Activated T-helper 1 cell treated with Interleukin-2 at 50 U/mL for 16 hours (primary cell): ENCODE results near the gene WHRN.

Experiments
- DNase-seq: peaks from one replicate; pipeline ENCODE4 v3.0.0-alpha.2; 2020; ENCODE audit warnings: low read depth

WHRN gene

DNA sequence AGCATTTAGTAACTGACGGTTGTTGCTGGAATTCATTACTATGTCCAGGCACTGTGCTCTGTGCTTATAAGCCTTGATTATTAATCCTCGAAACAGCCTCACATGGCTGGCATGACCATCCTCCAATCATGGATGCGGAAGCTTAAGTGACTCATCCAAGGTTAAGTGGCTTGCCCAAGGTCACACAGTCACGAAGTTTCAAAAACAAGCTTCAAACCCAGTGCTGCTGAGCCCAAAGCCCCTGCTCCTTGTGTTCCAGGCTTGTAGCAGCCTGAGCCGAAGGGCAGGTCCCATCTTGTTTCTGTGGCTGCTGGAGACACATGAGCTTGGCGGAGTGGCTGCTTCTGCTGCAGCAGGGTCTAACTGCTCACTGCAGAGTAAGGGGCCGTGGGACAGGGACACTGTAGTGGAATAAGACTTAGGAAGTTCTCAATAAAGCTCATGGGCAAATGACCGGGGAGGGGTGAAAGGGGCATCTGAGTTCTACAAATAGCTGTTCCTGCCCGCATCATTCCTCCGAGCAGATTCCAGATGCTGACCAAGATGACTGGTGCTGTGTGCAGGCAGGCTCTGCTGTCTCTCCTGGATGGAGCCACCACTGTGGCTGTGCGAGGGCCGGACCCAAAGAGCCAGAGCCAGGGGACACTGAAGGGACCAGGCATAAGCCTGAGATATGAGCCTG, 32.4 kb downstream of the WHRN start:
- no peak for DNase-seq

DNA sequence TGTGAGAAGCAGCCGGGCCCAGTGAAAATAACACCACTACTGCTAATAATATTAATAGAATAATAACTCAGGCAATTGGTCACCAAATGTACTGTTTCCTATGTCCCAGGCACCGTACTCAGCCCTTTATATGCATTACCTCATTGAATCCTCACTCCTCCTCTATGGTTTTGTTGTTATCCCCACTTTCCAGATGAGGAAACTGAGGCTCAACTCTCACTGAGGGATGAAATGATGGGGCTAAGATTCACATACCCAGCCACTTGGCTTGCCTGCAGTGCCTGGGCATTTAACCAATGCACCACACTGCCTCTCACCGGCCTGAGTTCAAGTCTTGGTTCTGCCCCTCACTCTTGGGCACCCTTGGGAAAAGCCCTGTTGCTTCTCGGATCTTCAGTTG, 34.1 kb downstream of the WHRN start:
- DNase-seq: no peak

GRCh38 chr9:114470581-114470980, 34.7 kb downstream of the WHRN start:
- DNase-seq: no peak

- DNase-seq: no peak
Observed at GRCh38 chr9:114470121-114470520, 35.2 kb downstream of the WHRN start.

DNA sequence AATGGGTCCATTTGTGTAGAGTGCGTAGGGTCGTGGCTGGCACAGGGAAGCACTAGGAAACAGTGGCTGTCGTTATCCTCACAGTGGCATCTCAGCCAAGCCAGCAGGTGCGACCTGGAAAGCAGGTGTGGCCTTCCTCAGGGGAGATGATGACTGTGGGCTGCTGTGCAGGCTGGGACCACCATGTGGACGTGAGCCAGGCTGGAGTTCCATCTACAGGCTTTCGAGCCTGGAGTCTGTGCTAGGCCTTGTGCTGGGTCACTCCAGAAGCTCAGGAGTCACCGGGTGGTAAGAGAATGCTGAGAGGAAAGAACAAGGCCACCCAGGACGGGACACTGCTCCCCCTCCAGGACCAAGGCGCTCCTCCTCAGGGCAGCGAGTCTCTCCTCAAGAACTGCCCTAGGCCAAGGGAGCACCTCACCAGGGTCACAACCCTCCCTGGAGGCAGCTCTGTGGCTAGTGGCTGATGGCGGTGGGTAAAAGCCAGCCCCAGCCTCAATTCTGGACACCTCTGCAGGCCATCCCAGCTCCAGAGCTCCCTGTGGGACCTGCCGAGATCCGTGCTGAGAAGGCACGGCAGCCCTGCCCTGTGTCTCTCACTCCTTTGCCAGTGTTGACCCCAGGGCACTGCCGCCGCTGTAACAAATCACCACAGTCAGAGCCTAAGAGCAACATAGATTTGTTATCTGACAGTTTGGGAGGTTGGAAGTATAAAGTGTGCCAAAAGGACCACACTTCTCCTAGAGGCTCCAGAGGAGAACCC, 36.0 kb downstream of the WHRN start:
- DNase-seq: no peak

GRCh38 chr9:114467910-114468309, 37.4 kb downstream of the WHRN start:
- no peak for DNase-seq

DNA sequence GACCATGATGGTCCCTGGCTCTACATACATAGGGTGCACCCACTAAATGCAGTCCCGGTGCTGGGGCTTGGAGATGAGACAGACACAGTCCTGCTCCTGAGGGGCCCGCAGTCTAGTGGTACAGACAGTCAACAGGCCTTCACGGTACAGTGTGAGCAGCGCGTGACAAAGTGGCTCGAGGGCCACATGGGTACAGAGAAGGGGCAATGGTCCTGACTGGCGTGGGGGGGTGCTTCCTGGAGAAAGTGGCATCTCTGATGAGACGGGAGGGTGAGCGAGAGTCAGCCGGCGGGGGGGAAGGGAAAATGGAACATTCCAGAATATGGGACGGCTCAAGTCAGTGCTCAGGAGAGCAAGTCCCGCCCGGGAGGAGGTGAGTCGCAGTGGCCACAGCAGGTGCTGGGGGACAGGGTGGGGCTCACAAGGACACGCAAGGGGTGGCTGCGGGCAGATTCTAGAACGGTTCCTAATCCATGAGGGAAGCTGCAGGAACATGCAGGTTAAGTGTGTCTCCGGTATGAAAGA, 38.0 kb downstream of the WHRN start:
- DNase-seq: no peak

- no peak for DNase-seq
Observed at GRCh38 chr9:114465906-114466900, 39.1 kb downstream of the WHRN start.

DNA sequence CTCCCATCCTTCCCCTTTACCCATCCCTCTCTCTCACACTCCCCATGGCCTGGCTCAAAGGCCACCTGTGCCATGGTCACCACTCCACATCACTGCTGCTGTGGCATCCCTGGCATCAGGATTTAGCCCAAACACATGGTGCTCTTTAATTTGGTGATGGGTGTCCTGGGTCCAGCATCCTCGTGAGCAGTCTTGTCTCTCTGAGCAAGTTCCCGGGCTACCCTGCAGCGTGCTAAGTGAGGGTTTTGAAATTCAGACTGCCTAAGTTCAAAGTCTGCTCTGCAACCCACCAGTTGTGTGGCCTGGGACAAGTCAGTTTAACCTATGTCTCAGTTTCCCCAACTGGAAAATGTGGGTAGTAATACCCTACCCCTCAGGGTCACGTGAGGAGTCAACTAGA, 39.9 kb downstream of the WHRN start:
- no peak for DNase-seq

GRCh38 chr9:114464281-114465051, 40.8 kb downstream of the WHRN start:
- DNase-seq: no peak

DNA sequence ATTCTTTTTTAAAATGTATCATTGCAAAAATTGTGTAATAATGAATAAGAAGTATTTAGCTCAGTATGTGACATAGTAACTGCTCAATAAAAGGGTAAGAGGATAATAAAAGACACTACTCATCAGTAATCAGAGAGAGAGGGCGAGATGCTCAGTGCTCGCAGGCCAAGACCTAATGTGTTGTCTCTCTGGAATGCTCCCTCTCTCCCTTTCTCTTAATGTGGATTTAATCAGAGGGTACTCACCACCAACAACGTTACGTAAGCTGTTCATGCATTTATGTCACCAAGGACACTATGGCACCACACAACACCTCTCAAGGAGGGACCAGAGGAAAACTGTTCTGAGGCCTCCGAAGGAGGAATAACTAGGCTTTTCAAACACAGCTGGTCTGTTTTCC, 42.5 kb downstream of the WHRN start:
- DNase-seq: no peak

DNA sequence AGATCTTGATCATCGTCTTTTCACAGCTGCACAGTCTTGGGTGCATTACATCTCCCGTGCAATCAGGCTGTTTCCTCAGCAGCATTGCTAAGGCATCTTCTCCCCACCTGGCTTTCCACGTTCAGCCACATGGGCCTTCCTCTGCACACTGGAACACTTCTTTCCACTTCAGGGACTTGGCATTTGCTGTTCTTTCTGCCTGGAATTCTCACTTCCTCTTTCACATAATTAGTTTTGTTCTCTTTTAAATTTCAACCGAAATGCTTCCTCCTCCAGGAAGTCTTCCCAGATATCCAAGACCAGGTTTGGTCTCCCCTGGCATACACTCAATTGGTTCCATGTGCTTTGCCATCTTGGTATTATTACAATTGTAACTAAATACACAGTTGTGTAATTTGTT, 43.8 kb downstream of the WHRN start:
- DNase-seq: no peak

DNA sequence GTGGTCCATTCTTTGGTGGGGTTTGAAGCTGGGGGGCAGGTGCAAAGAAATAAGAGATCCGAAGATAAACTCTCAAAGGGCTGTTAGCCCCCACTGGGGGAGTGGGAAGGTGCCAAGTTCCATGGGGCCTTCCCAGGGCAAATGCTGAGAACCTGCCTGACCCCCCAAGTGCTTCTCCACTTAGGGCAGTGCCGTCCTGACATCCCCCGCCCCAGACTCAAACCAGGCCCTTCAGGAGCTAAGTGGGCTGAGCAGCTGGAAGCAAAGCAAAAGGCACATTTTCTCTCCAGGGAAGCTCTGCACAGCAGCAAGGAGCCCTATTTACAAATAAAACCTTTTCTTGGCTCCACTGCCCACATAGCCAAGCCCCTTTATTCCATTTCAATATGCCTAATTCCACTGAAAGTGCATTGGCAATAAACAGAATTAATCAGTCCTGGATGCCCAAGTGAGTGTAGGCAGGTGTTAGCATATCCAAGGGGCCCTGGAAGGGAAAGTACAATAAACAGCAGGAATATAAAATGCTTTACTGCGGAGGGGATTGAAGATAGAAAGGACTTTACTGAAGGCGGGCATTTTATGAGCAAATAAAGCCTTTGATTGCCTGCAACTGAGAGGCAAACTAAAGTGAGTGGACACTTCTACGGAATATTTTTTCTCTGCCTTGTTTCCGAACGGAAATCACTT, 44.6 kb downstream of the WHRN start:
- DNase-seq: no peak

DNA sequence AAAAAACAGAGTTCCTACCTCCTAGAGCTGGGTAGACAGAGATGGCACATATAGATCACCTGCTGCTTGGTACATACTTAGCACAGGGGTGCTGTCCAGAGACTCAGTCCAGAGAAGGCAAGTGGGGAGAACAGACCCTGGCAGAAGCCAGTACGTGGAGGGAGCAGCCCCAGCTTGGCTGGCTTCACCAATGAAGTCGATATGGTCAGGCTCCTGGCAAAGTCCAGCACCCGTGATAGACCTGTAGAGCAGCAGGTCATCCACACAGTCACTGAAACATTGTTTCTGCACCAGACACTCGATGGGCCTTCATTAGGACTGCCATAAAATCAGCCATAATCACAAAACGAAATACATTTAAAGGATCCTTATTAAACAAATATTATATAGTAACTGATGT, 45.8 kb downstream of the WHRN start:
- no peak for DNase-seq

- no peak for DNase-seq
Observed at GRCh38 chr9:114456929-114457328, 48.3 kb downstream of the WHRN start.

DNA sequence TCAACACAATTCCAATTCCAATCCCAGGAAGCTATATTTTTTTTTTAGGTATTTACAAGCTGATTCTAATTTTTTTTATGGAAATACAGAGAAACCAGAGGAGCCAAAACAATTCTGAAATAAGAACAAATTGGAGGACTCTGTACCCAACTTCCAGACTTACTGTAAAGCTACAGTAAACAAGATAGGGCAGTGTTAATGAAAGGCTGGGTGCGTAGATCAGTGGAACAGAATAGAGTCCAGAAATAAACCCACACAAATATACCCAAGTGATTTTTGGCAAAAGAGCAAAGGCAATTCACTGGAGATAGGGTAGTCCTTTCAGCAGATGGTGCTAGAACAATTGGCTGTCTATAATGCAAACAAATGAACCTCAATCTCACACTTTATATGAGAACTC, 50.6 kb downstream of the WHRN start:
- no peak for DNase-seq

GRCh38 chr9:114452219-114453165, 52.8 kb downstream of the WHRN start:
- DNase-seq: no peak

DNA sequence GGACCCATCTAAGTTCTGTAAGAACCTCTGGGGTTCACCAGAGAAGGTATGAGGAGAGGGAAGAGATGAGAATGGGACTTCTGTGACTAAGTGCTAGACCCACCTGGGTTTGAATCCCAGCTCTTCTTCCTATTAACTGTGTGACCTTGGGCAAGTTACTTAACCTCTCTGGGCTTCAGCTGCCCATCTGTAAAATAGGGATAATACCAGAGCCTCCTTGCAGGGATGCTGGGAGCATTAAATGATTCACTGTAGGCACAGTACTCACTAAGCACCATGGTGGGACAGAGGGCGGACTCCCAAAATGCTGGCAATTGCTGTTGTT, 53.6 kb downstream of the WHRN start:
- no peak for DNase-seq

- no peak for DNase-seq
Observed at GRCh38 chr9:114450833-114451706, 54.2 kb downstream of the WHRN start.
